Right ventricle myocardium inferior (tissue), 1 donor: ENCODE measurements around the gene HNF1B. TPM values are rescaled to one million over a fixed set of nuclear protein-coding genes. Genes with fewer than 3 reads are reported as not detected.
"Not testable (repeated sequence)": the region's sequence is repeated elsewhere in the genome, so short reads cannot be mapped to it uniquely, and the experiment has no call there.

ENCODE experiments used
- ATAC-seq: fragments of 200-7000 bp; cut with Tn5 transposase; one replicate; pipeline ENCODE4 v1.9.1; 2020; ENCODE audit warnings: mild to moderate bottlenecking, moderate library complexity
- DNase-seq: peaks from one replicate; pipeline ENCODE4 v3.0.0; 2021; ENCODE audit errors: missing footprints
- intact Hi-C: fragments of 100-400 bp; cut with DNase I; formaldehyde crosslinking; loops from one replicate; pipeline ENCODE4 v1.11.0; 2022
- long read RNA-seq: library from polyadenylated mRNA; unstranded; transcript quantifications from one replicate; pipeline ENCODE4 v2.0.0, GENCODE V29; 2021
- total RNA-seq: library from RNA; stranded (reverse); fragmentation: NEBNext Ultra II Directional; extraction: Animal tissue kit (Norgen Biotek cat#: 25700); gene quantifications from one replicate; pipeline ENCODE4 v1.2.1, GENCODE V29; 2021
- donor health status: DM: no; HTN: yes; CAD: no; lungs with severe emphysema.

The HNF1B gene, protein sequence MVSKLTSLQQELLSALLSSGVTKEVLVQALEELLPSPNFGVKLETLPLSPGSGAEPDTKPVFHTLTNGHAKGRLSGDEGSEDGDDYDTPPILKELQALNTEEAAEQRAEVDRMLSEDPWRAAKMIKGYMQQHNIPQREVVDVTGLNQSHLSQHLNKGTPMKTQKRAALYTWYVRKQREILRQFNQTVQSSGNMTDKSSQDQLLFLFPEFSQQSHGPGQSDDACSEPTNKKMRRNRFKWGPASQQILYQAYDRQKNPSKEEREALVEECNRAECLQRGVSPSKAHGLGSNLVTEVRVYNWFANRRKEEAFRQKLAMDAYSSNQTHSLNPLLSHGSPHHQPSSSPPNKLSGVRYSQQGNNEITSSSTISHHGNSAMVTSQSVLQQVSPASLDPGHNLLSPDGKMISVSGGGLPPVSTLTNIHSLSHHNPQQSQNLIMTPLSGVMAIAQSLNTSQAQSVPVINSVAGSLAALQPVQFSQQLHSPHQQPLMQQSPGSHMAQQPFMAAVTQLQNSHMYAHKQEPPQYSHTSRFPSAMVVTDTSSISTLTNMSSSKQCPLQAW
- total RNA-seq = not detected
- long read RNA-seq = 0 reads

DNA sequence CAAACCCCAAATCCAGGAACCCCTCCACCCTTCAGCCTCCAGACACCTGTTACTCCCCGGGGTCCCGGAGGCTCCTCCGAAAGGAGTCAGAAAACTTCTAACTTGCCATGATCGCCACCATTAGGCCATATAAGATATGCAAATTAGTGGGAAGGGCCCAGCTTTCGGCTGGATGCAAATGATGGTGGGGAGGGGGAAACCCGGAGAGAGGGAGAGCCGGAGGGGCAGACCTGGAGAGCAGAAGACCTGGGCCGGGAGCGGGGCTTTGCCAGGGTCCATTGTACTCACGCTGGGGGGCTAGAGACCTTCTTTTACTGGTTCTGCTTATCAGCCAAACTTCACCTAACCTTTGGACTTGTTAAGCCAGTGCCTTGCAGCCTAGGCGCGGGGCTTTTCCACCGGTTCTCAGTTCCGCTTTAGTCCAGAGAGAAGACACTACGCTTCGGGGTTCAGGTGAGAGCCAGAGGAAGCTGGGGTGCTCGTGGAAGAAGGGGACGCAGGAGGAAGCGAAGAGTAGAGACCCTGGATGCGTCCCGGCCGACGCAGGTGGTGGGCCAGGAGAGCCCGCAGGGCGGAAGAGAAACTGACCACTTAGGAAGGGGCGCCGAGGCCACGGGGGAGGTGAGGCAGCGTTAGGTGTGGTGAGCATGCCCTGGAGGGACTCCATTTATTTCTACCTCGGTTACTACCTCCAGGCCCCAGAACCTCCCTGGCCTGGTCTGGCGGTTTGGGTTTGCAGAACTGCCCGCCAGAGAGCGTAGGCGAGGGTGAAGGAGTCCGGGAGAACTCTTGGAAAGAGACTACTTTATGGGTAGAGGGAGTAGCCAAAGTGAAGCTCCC, at the start of gene HNF1B:
HNF1B (minus strand) TSS at position 99 of the 840 bp plus-strand sequence. CDS start 175 bp downstream, outside the sequence.
- ATAC-seq (no peak), DNase-seq (no peak)
- intact Hi-C loops = no loop called here

DNA sequence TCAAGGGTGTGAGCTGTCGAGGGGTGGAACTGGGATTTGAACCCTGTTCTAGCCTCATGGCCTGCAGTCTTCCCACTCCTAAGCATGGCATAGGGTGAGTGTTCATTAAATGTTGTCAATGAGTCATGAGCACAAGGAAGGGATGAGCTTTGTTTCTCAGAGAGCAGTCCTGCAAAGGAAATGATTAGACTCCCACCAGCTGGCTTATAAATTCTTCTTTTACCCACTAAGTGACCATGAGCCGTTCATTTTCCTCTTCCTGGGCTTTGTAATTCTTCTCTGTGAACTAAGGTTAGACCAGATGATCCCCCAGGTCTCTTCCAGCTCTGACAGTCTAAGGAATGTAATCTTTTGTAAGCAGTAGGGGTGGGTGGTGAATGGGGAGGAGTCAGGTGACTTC, 47.9 kb upstream of the HNF1B start:
- no peak for DNase-seq
- intact Hi-C loops = no loop called here
- no peak for ATAC-seq

DNA sequence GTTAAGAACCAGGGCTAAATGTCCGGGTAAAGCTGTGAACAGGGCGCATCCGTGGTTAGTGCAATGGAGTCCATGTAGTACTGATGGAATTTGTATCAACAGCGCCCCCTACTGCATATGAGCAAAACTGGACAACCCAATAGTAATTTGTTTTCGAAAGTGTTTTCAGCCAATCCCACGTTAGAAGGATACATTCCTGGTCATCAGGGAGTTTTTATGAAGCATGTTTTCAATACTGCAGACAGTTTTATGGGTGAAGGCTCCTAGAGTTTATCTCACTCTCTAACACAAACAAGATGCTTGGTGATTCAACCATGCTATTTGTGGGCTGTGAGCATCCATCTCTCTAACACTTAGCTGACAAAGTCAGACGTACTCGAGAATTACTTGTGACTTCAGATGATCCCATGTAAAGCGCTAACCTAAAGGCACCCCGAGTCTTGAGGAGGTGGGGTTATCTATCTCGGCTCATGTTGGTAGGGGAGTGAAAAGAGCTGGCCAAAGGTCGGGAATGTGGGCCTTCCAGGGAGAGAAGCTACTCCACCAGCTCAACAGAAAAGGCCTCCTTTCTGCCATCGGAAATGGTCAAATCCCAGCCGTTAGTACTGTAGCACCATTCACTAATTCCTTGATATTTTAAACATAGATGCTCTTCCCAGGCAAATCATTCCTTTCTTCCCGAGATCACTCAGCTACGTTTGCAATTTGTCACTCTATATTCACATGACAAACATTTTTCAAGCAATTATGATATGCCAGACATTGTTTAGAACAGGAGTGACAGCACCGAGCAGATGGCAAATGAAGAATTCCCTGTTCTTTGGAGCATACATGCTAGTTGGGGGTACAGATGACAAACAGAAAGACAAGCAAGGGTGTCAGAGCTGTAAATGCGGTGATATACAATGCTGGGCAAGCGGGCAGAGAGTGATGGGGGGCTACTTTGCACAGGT, 46.9 kb upstream of the HNF1B start:
- DNase-seq = no peak
- intact Hi-C loops = no loop called here
- no peak for ATAC-seq

DNA sequence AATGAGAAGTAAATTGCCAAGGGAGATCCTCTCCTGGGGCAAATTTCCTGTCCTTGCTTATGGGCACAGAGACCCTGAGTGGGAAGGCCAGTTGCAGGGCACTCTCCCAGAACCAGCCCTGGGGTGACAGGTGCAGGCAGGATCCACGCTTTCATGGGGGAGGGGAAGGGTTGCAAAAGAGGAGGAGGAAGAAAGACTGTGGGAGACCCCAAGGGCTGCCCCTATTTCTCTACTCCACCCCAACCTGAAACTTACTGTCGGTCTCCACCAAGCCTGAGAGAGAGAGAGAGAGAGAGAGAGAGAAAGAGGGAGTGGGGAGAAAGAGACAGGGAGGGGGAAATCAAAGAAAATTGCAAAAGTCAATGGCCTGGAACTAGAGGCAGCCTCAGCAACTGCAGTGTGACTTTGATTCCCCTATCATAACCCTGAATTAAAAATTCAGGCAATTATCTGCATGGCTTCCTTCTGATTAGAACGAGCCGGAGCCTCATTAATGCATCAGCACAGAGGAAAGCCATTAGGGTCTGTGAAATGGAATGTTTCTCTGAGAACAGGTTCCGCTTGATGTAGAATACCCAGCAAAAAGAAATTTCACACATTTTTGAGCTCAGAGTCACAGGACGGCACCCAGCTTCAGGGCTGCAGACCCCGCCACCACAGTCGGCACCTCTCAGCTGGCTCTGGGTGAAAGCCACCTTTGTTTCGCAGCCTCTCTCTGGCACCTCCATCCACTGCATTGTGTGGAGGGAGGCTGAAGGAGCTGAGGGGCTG, 45.1 kb upstream of the HNF1B start:
- no peak for ATAC-seq
- DNase-seq = no peak
- intact Hi-C loops = no loop called here

DNA sequence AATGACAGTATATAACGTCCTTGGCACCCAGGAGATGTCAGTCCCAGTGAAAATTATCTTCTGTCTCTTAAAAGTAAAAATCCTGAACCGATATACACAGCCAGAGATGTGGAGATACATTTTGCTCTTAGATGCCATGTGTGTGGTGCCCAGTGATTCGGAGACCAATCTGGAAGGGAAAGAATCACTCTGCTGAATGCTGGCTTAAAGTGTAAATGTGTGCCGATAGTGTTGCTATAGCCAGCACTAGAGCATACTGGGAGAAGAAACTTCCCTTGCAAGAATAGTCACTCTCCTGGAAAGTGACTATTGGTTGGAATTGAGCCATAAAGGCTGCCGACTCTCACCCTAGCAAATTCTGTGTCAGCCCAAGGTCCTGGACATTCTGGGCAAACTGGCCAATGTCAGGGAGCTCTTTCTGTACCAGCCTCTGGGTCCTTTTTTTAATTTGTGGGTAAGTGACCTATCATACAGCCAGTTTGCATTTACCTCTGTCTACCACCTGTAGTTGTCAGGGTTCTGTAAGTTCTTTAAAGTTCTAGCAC, 44.2 kb upstream of the HNF1B start:
- DNase-seq (no peak), ATAC-seq (no peak)
- intact Hi-C loops = no loop called here

DNA sequence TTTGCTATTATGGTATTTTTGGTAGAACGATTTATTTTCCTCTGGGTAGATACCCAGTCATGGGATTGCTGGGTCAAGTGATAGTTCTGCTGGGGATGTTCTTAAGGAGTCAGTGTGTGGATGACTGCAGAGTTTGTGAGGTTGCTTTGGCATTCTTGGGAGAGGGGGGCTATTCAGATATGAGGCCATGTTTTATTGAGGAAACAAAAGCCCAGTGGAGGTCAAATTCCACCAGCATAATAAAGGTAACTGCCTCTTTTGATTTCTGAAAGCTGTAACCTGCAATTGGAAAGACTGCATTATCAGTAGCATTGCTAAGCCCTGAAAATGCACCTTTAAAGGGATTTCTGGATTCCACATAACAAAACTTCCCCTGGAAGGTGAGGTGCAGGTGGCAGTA, 43.7 kb upstream of the HNF1B start:
- ATAC-seq = no peak
- DNase-seq = no peak

DNA sequence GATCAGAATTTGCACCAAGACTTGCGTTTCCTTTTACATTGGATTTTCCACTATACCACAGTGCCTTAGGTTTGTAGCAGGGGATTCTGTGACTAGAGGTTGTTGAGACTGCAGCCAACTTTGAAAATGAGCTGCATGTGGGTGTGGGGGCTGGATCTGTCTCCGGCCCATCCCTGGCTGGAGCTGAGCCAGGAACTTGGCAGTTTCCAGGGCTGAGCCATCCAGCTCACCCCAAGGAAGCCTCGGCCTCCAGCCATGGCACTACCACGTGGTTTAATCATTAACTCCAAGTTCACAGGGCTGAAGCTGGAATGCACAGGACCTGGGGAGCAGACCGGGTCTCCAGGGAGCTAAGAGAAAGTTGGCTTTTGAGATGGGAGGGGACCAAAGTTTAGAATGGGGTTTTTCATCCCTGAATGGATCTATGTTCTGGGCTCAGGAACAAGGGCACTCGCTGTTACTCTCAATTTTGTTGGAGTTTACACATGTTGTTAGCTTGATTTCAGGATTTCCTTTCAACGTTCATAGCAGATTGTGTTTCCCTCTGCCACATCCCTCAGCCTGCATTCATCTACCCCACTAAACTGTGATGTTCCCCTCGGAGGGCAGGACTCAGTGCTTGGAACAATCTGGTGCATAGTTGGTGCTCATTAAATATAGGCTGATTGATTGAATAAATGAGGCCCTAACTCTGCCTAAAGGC, 42.3 kb upstream of the HNF1B start:
- intact Hi-C loops = no loop called here
- DNase-seq (no peak), ATAC-seq (no peak)

More for the DNA sequence above, 43.7 kb upstream of the HNF1B start:
- intact Hi-C loops = no loop called here

DNA sequence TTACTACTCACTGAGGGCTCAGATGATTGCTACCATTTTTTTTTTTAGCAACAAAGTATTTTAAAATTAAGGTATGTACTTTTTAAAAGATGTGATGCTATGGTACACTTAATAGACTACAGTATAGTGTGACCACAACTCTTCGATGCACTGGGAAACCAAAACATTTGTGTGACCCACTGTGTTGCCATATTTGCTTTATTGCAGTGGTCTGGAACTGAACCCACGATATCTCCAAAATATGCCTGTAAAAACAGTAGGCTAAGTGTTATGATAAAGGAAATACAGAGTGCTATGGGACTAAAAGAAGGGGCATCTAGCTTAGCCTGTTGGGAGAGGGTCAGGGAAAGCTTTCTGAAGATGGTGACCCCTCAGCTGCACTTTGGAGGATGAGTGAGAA, 41.6 kb upstream of the HNF1B start:
- DNase-seq = no peak
- intact Hi-C loops = no loop called here
- ATAC-seq = no peak

DNA sequence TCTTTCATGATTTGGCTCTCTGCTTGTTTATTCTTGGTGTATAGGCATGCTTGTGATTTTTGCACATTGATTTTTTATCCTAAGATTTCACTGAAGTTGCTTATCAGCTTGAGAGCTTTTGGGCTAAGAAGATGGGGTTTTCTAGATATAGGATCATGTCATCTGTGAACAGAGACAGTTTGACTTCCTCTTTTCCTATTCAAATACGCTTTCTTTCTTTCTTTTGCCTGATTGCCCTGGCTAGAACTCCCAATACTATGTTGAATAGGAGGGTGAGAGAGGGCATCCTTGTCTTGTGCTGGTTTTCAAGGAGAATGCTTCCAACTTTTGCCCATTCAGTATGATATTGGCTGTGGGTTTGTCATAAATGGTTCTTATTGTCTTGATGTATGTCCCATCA, 37.6 kb upstream of the HNF1B start:
- intact Hi-C loops, DNase-seq, ATAC-seq: not testable (repeated sequence)

DNA sequence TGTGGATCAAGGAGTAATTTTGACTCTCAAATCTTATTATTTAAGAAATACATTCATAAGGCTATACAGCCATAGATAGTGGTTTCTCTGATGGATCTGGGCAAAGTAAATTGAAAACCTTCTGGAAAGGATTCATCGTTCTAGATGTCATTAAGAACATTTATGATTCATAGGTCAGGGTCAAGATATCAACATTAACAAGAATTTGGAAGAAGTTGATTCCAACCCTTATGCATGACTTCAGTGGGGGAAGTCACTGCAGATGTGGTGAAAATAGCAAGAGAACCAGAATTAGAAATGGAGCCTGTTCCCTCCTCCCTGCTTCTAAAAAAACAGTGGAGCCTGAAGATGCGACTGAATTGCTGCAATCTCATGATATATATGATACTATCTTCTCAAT, 36.6 kb upstream of the HNF1B start:
- ATAC-seq (no peak), DNase-seq (no peak)
- intact Hi-C loops = no loop called here

DNA sequence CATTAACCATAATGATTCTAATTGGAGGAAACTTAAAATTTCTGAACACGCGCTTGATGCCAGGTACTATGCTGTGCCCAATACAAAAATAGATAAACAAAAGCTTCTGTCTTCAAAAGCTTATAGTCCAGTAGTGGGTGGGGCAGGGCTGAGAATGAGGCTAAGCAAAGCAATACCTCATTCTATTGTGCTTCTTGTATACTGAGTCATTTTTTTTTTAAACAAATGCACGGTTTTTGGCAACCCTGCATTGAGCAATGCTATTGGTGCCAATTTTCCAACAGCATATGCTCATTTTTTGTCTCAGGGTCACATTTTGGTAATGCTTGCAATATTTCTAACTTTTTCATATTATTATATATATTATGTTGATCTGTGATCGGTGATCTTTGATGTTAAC, 34.7 kb upstream of the HNF1B start:
- ATAC-seq = no peak
- DNase-seq = no peak
- intact Hi-C loops = loop anchor here (10.0 kb wide), 1 partner anchor 65 kb away; no protein-coding TSS in a partner anchor

DNA sequence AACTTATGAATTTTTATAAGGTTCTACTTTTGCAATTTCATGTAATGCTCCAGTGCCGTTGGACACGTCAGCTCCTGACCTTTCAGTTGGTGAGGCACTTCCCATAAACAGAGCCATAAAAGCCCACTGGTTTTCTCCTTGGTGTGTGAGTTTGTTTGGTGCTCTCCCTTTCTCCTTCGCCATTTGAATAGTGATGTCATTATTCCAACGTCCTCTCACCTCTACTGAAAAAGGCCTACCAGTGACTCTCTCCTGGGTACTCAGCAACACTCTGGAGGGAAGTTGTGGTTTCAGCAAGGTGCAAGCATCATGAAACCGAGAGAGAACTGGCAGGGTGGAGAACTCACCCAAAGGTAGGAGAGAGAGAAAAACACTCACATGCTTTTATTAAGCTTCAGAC, 29.6 kb upstream of the HNF1B start:
- intact Hi-C loops = loop anchor here (10.0 kb wide), 1 partner anchor 60 kb away; no protein-coding TSS in a partner anchor
- DNase-seq (no peak), ATAC-seq (no peak)

DNA sequence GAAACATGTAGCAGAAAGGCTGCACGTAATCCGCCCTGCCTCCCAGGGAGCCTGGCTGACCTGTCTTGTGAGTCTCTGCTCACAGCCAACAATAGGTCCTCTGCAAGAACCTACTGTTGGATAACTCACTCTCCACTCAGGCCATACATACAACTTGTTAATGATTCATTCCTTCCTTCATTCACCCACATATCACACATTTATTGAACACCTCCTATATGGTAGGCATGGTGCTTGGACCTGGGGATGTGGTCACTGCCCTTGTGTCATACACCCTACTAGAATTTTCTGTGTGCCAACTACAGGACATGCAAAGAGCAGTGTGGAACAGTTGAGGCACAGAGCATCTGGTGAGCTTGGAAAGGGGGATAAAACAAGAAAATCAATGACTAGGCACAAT, 28.1 kb upstream of the HNF1B start:
- no peak for DNase-seq
- ATAC-seq = no peak
- intact Hi-C loops = loop anchor here (10.0 kb wide), 1 partner anchor 58 kb away; no protein-coding TSS in a partner anchor

DNA sequence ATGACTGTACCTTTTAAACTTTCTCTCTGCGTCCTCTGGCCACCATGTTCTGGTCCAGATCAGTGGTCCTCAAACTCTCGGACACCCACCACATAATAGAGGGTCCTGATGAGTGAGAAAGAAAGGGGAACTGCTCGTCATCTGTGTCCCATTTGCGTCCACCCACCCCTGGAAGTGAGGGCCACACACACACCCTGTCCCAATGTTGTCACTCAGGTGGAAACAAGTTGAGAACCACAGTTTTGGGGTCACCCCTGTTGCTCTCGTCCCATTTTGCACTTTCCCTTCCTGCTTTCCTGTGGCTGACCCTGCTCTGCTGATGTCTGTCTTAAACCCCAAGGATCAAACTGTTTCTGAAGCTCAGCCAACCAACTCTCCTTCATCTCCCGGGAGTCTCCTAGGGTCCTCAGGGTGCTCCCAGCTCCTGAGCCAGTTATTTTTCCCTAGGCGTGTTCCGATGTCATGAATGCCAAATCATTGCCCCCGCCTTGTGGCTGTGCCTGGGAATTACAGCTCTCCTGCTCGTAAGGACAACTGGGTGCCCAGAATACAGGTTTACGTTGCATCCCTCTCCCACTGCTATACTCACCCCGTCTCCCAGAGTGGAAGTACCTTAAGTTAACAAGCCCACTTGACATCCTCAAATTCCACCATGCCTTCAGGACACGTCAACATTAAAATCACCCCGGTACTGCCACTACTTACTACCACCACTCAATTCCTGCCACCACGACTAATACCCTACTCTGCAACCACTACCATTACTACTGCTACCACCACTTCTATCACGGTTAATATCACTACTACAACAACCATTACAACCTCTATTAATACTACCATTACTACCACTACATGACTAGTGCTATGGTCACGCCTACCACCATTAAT, 26.0 kb upstream of the HNF1B start:
- intact Hi-C loops = loop anchor here (1.0 to 10.0 kb wide), 2 partner anchors 56 to 121 kb away; no protein-coding TSS in a partner anchor
- no peak for ATAC-seq
- DNase-seq = no peak

DNA sequence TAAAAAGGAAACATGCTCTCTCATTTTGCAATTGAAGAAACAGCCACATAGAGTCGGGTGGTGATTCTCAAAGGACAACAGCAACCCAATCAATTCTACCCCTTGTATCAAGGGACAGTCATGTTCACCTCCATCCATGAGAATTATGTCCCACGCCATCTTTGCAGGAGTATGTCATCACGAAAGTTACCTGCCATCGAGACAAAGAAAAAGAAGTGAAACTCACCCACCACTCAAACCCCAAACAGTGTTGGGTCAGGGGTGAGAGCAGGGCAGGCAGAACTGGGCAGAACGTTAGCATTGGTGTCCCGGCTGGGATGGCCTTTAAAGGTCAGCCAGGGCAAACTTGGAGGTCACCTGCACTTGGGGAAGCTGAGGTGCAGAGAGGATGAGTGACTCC, 24.2 kb upstream of the HNF1B start:
- ATAC-seq = no peak
- intact Hi-C loops = no loop called here
- DNase-seq = no peak

DNA sequence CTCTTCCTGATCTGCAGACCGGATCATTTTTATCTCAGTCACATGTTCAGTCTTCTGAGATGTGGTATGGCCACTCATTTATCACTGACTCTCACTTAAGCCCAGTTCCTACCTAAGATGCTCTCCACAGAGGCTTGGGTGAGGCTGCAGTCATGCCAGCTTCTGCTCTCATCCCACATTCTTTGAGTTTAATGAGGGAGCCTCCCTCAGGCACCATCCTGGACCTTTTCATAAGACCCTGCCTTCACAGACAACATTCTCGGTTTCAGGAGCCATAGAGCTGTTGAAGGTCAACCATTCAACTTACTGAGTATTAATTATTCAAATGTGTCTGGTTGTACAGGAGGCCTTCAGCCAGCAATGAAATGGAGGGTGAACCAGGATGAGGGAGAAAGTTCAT, 23.6 kb upstream of the HNF1B start:
- intact Hi-C loops = no loop called here
- no peak for ATAC-seq
- DNase-seq = no peak
